Umbilical cord (tissue), 2 donors: Measurements from ENCODE around the gene NCOA1. TPM values are rescaled to one million over a fixed set of nuclear protein-coding genes. Genes with fewer than 3 reads are reported as not detected.
"Not testable (repeated sequence)": the region's sequence is repeated elsewhere in the genome, so short reads cannot be mapped to it uniquely, and the experiment has no call there.

ENCODE experiments used
- DNase-seq: peaks from one replicate; pipeline ENCODE4 v3.0.0-alpha.2; 2015; ENCODE audit warnings: low spot score
- total RNA-seq: library from RNA; depleted of rRNA; stranded (reverse); fragments of >200 nt; gene quantifications from one replicate; pipeline ENCODE4 v1.2.3, GENCODE V29; 2014; ENCODE audit warnings: low replicate concordance; ENCODE audit not compliant: insufficient read depth

Gene NCOA1
- total RNA-seq, 1 donor from 2014 or later = 34.9 TPM

DNA sequence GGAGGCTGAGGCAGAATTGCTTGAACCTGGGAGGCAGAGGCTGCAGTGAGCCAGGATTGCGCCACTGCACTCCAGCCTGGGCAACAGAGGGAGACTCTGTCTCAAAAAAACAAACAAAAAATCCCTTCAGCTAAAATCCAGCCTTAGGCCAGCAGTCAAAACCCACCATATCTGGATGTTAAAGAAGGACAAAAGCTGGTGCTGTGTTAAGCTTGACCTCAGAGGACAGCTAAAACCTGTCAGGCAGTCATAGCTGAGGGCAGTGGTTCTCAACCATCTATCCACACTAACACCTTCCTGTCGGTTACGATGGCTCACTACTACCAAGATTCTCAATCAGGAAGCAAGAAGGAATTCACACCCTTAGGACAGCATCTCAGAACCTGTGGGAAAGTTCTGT lies 292.6 kb downstream of the NCOA1 start:
- no peak for DNase-seq

DNA sequence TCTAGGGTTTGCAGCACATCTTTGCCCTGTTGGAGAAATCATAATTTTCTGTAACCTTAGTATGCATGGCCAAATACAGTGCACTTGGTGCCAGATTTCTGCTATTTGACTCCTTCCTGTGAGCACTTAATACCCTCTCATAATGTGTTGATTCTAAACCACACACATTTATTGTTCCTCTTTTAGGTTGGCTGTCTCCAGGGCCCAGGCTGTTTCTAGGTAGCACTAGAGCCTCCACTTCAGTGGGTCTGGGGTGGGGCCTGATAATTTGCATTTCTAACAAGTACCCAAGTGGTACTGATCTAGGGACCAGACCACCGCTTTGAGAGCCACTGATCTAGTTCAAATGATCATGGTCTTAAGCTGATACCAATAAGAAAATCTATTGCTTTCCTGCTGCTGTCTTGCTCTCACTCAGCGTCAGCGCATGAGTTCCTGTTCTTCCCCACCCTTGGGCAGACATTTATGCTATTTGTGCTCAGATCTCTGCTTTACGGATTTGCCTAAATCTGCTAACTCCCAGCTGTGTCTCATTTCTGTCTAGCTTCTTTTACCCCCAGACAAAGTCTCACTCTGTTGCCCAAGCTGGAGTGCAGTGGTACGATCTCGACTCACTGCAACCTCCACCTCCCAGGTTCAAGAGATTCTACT lies 294.7 kb downstream of the NCOA1 start:
- no peak for DNase-seq

DNA sequence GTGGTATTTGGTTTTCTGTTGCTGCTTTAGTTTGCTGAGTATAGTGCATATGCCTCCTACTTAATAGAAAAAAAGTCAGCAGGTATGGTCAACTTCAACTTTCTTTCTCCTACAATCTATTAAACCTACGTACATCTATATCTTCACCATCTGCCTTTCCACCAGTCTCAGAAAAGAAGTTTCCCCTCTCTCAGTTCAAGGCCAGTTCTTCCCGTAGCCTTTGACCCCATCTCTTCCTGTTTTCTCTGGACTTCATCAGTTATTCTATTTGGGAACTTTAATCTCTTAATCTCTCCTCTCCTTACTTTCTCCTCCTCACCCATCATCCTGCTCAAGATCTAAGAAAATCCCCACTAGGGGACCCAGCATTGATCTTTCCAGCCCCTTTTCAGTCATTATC lies 296.5 kb downstream of the NCOA1 start:
- DNase-seq = no peak

DNA sequence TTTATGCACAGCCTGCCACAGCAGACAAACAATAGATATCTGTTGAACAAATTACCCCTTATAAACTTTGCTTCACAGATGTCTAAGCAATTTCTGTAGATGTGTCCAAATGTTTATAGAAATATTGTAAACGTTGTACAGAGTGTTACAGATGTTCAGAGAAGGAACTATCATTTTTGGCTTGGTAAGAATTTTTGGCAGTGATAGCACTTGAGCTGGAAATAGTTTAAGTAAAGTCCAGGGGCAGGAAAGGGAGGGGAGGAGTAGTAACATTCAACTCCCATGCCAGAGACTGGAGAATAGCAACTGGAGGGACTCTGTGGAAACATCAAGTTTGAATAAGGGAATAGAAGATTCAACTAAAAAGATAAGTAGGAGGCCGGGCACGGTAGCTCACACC lies 297.8 kb downstream of the NCOA1 start:
- DNase-seq = no peak

DNA sequence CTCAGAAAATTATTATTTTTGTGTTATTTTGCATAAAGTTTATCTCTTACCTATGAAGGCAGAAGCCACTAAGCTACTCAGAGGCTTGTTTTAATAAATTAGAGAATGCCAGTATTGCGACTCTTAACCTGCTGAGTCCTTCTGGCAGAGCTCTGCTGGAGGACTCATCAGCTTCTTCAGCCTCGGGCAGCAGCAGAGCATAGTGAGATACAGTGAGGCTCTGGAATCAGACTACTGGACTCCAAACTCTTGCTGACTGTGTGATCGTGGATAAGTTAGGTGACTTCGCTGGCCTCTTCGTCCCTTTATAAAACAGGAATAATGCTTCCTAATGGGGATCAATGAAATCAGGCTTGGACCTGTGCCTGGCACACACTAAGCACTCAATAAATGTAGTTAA lies 300.4 kb downstream of the NCOA1 start:
- no peak for DNase-seq

DNA sequence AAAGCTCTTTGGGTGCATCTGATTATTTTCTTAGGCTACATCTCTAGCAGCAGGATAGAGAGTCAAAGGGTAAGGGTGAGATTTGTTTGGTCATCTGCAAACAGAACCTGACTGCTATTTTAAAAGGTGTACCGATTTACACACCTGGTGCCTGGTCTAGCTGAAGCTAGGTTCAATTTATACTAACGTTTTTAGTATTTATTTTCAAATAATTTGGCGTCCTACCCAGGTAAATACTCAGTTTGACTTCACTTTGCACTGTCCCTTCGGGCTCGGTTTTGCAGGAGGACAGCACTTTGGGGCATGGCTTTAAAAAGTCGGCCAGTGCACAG lies 301.5 kb downstream of the NCOA1 start:
- DNase-seq = no peak

DNA sequence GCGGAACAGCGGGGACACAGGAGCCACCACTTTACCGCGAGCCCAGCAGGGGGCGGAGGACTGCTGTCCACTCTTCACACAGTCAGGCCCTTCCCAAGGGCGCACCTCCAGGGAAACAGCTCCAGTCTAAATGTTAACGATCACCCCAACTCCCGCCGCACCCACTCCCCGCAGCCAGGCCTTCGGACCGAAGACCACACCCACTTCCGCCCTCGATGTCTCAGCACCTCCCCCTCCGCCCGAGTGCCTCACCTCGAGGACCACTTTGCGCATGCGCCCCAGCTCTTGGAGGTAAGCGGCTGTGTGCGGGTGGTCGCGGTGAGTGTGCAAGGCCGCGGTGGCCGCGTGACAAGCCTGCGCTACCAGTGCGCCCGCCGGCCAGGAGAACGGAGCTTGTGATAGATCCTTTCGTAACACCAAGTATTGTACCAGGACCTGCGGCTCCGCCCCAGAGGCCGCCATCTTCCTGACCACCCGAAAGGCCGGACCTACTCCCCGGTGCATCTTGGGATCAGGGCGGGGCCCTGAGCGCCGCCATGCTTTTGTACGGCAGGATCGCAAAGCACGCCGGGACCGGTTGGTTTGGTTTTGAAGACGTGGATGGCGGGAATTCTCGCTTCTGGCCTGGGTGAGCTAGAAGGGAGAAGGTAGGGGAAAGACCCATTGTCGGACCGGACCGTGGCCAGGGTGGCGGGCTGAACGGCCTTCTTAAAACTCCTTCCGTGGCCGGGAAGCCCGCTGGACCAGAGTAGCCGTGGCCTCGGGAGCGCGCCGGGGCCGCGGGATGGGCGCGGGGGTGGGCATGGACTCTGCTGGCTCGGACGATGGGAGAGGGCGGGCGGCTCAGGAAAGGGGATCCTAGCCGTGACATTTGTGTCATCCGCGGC lies 302.1 kb downstream of the NCOA1 start, which contains the start of the genes CENPO and PTRHD1:
Gene CENPO (plus strand): TSS at position 552 of the 887 bp plus-strand sequence. CDS start 495 bp downstream, outside the sequence.
Gene PTRHD1 (minus strand): TSS at position 518 of the 887 bp plus-strand sequence. CDS start 14 bp downstream, at position 504.
- peak; percentile 99 for DNase-seq

DNA sequence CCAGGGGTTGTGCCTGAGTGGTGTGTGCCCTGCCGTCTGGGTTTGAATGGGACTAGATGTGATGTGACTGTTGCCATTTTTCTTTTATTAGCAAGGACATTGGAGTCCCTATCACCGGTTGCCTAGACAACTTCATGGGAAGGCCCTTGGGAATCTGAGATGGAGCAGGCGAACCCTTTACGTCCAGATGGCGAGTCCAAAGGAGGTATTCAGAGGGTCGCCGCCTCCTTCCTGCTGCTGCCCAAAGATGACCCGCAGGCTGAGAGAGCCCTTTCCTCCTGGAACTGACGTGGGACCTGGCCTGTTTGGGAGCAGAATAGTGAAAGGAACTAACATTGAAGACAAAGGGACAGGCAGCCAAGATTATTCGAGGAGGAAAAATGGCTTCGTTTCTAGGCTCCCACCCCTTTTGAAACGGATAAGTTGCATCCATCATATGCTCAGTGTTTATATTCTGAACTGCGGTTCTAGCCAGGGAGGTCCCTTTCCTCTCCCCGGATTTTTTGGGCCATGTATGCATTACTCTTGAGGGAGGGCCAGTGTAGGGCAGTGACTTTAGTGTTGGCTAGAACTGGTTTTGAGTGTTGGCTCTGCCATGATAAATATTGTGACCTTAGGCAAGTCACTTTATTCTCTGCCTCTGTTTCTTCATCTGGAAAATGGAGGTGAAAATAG lies 302.8 kb downstream of the NCOA1 start:
- DNase-seq = peak; percentile 14

DNA sequence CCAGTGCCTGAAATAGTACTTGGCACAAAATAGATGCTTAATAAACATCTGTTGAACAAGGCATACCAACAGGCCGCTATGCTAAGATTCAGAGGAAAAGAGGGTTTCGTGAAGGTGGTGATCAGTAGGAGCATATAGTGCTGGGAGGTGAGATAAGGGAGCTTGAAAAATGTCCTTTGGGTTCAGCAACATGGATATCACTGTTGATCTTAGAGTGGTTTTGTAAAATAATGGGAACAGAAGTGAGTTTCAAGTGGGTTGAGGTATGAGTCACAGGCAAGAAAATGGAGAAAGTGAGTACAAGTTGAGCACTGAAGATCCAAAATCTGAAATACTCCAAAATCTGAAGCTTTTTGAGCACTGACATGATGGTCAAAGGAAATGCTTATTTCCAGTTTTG lies 306.6 kb downstream of the NCOA1 start:
- no peak for DNase-seq

DNA sequence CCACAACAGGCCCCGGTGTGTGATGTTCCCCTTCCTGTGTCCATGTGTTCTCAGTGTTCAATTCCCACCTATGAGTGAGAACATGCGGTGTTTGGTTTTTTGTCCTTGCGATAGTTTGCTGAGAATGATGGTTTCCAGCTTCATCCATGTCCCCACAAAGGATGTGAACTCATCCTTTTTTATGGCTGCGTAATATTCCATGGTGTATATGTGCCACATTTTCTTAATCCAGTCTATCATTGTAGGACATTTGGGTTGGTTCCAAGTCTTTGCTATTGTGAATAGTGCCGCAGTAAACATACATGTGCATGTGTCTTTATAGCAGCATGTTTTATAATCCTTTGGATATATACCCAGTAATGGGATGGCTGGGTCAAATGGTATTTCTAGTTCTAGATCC lies 309.4 kb downstream of the NCOA1 start:
- not testable (repeated sequence) for DNase-seq

DNA sequence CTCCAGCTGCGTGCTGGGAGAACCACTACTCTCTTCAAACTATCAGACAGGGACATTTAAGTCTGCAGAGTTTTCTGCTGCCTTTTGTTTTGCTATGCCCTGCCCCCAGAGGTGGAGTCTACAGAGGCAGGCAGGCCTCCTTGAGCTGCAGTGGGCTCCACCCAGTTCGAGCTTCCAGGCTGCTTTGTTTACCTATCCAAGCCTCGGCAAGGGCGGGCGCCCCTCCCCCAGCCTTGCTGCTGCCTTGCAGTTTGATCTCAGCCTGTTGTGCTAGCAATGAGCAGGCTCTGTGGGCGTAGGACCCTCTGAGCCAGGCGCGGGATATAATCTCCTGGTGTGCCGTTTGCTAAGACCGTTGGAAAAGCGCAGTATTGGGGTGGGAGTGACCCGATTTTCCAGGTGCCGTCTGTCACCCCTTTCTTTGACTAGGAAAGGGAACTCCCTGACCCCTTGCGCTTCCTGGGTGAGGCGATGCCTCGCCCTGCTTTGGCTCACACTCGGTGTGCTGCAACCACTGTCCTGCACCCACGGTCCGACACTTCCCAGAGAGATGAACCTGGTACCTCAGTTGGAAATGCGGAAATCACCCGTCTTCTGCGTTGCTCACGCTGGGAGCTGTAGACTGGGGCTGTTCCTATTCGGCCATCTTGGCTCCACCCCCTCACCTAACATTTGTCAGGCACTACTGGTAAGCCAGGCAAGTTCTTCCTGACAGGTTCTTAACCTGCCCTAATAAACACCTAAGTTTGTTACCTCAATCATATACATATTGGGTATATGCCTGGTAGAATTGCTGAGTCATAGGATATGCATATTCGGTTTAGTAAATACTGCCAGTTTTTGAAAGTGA lies 315.0 kb downstream of the NCOA1 start:
- not testable (repeated sequence) for DNase-seq

DNA sequence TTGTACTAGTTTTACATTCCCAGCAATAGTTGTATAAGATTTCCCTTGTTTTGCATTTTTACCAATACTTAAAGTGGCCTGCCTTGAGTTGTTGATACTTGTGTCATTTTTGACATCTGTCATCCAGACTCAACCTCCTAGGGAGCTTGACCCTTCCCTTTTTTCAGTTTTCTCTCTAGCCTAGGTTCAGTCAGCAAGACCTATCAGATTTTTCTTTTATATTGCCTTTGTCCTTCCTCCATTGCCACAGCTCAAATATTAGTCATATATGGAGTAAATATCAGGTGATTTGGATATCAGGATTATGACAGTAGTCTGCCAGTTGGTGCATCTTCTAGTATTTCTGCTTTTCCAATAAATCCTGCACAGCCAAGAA lies 315.6 kb downstream of the NCOA1 start:
- DNase-seq = no peak

DNA sequence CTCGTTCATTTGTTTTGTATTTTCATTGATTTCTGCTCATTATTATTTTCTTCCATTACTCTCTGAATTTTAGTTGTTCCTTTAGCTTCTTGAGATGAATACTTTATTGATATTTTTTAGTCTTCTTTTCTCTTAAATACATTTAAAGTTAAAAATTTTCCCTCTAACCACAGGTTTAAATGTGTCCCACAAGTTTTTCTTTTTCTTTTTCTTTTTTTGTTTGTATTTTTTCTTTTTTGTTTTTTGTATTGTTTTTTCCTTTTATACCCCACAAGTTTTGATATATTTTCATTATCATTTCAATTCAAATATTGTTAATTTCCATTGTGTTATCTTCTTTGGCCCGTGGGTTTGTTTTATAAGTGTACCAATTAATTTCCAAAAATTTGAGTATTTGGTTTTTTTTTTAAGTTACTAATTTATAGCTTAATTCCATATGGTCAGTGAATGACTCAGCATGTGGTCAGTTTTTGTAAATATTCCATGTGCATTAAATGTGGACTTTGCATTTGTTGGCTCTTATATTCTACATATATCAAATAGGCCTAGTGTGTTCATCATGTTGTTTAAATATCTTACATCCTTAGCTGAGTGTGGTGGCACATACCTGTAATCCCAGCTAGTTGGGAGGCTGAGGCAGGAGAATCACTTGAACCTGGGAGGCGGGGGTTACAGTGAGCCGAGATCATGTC lies 318.4 kb downstream of the NCOA1 start:
- DNase-seq = no peak

DNA sequence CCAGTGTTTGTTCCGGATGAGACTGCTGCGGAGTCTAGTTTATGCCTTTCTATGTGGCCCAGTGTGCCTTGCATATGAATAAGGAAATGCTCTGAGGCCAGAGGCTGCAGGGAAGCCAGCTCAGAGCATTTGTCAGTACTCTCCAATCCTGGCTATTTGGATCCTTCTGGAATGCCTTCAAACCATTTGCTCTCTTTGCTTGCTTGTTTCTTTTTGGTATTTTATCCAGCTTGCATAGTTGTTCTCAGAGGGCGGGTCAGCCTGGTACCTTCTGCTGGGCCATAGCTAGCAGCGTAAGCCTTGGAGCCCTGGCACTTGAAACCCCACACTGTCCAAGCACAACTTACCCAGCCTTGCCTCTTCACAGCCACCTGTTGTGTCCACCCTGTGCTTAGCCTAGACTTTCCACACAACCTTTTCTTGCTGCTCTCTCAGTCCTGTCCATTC lies 322.7 kb downstream of the NCOA1 start:
- no peak for DNase-seq

DNA sequence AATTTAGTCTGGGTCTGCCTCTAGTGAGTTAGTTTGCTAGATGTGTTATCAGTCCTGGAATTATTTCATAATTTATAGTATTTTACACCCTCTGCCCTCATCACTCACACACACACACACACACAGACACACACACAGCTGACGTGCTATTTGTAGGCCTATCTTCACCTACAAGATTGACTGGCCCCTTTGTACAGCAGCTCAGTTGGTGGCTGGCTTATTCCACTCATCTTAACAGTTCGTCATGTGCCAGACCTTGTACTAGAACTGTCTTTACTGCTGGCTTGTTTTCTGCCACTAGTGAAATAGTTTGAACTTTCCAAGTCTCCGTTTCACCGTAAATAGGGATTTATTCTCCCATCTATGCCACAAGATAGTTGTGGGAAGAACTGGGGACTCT lies 323.5 kb downstream of the NCOA1 start:
- DNase-seq = no peak

DNA sequence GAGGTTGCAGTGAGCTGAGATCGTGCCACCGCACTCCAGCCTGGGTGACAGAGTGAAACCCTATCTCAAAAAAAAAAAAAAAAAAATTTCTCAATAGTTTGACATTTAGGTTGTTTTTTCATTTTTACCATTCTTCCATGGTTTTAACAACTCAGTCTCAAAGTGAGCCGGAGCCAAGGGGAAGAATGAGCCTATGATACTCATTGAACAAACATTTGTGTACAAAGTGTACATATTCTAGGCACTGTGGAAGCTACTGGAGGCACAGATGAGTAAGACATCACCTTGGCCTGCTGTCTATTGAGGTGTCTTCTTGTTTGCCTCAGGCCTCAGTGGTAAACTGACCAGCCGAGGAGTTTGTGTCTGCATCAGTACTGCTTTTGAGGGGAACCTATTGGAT lies 324.1 kb downstream of the NCOA1 start:
- DNase-seq = no peak

DNA sequence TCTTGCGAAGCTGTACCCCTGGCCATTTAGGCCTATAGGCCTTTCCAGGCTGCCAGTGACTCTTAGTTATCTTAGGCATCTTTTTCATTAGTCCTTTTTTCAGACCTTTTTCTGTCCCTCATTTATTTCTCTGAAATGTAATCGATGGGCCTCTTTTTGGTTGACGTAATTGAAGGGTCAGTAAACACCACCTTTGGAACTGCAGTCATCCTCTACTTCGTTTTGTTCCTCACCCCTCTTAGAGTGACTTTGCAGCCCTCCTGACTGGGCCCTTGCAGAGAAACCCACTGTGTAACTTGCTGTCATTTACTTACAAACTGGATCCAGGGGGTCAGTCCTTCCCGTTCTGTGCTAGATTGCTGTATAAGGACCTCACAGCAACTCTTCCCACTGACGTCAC lies 325.4 kb downstream of the NCOA1 start:
- no peak for DNase-seq

DNA sequence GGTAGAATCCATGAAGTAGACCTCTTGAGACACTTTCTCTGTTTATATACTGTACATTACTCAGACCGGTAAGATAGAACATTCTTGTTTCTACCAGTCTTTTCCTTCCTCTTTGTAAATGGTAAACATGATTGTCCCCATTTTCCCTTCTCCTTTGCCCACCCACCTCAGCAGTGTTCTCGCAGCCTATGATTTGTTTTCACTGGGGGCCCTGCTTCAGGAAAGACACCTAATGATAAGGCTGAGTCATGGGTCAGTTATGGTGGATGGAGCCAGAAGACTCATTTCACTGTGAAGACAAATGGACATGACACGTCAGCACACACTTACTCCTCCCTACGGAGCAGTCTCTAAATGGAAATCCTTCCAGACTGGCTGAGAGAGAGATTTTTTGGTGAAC lies 325.8 kb downstream of the NCOA1 start:
- DNase-seq = no peak

DNA sequence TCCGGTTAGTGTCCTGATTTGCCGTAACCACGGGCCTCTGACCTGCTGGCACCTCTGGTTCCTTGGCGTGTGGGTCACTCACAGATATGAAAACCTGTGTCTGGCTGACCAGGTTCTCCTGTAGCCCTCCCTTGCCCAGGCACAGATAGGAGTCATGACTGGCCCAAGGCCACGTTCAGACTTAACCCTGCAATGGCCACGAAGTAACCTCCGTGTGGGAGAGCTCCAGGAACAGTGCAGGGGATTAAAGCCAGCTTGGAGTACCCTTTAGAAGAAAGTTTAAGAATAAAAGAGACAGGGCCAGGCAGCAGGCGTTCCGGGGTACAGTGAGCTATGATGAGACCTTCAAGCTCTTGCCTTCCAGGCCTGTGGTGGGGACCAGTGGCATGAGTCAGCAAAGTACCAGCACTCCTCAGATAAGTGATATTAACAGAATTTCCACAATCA lies 327.7 kb downstream of the NCOA1 start:
- DNase-seq = no peak

DNA sequence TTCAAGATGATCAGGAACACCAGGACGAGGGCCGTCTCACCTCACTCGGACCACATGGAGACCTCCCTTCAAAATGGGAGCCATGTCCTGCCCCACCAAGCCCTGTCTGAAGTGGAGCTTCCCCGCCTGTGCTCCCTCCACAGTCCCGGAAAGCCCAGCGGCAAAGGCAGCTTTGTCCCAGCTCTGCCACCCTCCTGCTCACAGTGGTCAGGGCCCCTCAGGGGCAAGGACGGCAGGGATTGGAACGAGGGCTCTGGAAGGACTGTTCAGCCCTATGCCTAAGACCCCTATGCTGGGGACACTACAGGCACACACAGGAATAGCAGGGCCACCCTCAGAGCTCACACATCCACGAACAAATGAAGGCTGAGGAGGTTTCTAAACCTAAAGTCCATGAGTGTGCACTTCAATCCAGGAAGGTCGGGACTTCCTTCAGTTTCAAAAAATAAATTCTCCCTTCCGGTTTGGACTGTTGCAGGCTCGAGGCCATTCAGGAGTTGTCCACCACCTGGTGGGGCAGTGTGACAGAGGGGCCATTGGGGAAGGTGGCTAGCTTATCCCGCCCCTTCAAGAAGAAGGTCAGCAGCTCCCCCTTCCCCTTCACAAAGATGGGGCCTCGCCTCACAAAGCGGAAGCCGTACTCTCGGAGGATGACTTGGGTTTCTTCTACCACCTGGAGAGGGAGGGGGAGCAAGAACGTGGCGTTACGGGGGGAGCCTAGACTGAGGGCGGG lies 328.6 kb downstream of the NCOA1 start:
- no peak for DNase-seq
